SK-N-MC (cell line): Measurements from ENCODE around the gene THOC3.
"Not testable (repeated sequence)": the region's sequence is repeated elsewhere in the genome, so short reads cannot be mapped to it uniquely, and the experiment has no call there.

ENCODE experiments used
- EZH2 ChIP-seq: fragments of 200-600 bp; sonication (generic); IDR thresholded peaks from one replicate; pipeline ENCODE4 v1.6.1; 2017; ENCODE audit warnings: antibody characterized with exemption
- FOXP2 ChIP-seq: optimal IDR thresholded peaks from 2 replicates; pipeline ENCODE3; 2011; ENCODE audit warnings: mild to moderate bottlenecking, moderate library complexity; ENCODE audit not compliant: insufficient read depth; ENCODE audit errors: extremely low read length, control extremely low read depth
- POLR2AphosphoS5 ChIP-seq: IDR thresholded peaks from 2 replicates; pipeline ENCODE4 v1.6.1; 2012; ENCODE audit warnings: mild to moderate bottlenecking, low read depth, low read length, borderline replicate concordance

DNA sequence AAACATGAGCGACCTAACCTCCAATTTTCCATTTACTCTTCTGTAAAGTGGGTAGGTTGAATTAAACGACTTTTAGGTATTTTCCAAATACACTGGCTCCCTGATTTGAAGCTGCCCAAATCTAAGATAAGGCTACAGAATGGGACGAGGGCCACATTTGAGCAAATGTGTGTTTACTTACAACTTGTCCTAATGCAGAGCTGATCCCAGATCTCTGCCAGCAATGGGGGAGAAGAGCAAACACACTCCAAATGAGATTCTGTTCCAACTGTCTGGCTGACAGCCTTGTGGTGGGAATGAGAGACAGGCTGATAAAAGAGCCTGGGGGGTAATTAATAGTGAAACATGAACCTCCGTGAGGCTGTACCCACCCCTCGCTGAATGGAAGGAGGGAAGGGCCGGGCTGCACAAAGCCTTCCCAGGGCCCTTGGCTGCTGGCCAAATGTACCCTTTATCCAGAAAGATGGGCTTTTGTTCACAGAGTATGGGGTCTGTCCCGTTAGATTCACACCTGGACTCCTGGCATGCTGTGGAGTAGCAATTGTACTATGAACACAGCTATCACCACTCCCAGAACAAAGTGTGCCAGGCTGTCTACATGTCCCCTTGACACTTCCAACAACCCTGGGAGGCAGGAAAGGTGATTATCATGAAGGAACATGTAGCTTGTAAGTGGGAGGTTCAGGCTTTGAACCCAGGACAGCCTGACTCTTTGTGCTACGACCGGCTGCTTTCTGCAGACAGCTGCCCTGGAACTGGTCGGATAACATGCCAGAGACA, 19.6 kb downstream of the THOC3 start:
- not testable (repeated sequence) for TF ChIP-seq EZH2, POLR2AphosphoS5, FOXP2
